D721Med (cell line): ENCODE results near the gene GOT1.

Experiments
- DNase-seq: peaks from one replicate; pipeline ENCODE4 v3.0.0; 2011; ENCODE audit warnings: low spot score; ENCODE audit not compliant: insufficient read length
- FAIRE-seq: peaks from 2 replicates; lab custom pipeline; 2011; peaks lifted over from hg19 to GRCh38; lab: Jason Lieb, UNC
- TF ChIP-seq, protein P1 (sequence below): IDR thresholded peaks from 2 replicates; pipeline ENCODE4 v1.5.1; 2012; ENCODE audit warnings: mild to moderate bottlenecking, control low read depth; ENCODE audit not compliant: insufficient read depth; ENCODE audit errors: missing control alignments

Gene GOT1

DNA sequence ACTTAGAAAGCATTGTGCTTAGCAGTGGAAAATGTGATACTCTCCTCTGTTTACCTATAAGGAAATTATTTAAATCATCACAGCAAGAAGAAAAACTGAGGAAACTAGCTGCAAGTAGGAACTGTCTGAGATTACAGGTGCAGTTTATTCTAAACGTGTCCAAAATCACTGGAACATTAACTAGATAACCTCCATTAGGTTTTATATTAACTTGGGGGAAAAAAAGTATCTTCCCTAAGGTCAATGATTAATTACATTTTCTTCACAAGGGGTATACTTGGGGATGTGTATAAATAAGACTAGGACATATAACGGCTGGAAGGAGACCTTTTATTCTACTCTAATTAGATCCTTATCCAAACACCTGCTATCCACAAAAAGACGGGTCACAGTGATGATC is 3.7 kb downstream of the GOT1 start:
- FAIRE-seq (no peak), DNase-seq (no peak)
- TF ChIP-seq, protein P1, sequence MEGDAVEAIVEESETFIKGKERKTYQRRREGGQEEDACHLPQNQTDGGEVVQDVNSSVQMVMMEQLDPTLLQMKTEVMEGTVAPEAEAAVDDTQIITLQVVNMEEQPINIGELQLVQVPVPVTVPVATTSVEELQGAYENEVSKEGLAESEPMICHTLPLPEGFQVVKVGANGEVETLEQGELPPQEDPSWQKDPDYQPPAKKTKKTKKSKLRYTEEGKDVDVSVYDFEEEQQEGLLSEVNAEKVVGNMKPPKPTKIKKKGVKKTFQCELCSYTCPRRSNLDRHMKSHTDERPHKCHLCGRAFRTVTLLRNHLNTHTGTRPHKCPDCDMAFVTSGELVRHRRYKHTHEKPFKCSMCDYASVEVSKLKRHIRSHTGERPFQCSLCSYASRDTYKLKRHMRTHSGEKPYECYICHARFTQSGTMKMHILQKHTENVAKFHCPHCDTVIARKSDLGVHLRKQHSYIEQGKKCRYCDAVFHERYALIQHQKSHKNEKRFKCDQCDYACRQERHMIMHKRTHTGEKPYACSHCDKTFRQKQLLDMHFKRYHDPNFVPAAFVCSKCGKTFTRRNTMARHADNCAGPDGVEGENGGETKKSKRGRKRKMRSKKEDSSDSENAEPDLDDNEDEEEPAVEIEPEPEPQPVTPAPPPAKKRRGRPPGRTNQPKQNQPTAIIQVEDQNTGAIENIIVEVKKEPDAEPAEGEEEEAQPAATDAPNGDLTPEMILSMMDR, result no peak

DNA sequence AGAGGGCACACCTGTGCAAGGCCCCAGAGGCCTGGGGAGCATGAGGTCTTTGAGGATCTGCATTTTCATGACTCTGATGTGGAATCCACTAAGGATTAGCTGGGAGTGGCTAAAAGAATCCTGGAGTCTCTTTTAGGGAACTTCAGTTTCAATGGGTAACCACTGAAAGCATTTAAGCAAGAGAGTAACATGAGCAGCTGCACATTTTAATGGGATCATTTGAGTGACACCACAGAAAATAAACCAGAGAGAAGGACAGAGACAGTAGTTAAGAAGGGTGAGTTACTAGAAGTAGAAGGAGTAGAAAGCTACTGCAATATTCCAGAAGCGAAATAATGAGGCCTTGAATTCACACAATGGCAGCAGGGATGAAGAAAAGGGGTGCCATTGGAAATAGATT is 5.2 kb downstream of the GOT1 start:
- TF ChIP-seq, protein P1, result no peak
- no peak for DNase-seq
- FAIRE-seq, result no peak

DNA sequence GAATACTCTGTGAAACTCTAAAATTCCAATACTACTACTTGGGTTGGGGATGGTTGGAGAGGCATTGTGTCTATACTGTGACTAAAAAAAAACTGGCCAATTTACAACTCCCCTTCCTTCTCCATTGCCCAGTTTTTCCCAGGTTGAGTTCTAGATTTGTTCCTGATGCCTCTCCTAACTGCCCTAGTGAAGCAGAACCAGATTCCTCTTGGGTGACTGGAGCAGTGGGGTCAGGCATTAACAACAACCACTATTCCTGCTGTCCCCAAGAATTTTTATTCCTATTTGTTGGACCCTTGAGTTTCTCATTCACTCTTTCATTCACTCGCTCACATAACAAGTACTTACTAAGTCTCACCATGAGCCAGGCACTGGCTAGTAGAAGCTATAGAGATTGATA is 5.8 kb downstream of the GOT1 start:
- TF ChIP-seq, protein P1, result no peak
- no peak for FAIRE-seq
- DNase-seq, result no peak

DNA sequence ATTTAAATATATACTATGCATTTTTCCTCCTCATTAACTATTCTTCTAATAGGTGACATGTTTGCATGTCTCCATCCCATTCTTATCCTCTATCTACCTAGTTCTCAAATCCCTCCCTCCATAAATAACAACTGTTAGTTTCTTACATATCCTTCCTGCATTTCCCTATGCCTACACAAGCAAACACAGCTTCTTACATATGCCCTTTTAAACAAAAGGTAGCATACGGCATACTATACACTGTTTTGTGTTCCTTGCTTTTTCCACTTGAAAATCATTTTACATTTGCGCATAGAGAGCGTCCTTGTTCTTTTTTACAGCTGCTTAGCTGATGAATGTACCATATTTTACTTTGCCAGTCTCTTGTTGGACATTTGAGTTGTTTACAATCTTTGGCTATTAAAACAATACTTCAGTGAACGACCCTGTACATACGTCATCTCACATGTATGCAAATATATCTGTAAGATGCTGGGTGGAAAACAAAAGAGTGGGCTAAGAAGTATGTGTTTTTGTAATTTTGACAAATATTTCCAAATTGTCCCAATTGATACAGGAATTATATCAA is 7.8 kb downstream of the GOT1 start:
- TF ChIP-seq, protein P1, result no peak
- no peak for DNase-seq
- FAIRE-seq, result no peak

DNA sequence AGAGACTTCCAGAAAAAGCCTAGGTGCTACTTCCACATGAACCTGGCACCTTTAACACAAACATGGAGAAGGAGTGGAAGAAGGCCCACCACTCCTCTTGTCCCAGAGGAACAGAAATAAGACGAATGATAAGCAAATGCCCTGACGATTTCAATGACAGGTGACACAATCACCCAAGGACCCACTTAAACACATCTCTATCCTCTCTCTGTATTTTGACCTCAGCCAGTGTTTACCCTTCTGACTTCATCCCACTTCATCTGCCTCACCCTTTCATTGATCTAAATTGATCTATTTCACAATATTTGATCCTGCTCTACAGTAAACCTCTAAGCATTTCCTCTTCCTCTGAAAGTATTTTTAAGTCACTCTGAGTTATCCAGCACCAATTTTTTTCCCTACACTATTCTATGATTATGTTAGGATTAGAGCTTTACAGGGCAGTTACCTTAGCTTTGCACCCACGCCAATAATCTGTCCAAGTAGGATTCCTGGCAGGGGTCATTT is 9.1 kb downstream of the GOT1 start:
- no peak for FAIRE-seq
- DNase-seq, result no peak
- TF ChIP-seq, protein P1, result no peak

DNA sequence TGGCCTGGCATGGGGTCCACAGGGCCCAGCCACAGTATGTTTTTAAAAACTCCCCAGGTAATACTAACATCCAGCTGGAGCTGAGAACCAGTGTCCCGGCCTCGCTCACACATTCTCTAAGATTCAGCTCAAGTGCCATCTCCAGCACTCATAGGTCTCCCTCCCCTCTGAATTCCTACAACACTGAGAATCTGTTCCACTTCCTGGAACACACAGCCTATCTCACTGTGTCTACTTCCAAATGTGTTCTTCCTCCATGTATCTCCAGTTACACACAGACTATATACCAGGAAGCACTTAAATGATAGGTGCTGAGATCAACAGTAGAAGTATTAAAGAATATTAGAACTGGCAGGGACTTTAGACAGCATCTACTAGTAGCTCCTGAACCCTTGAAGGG is 10.7 kb downstream of the GOT1 start:
- no peak for FAIRE-seq
- no peak for DNase-seq
- TF ChIP-seq, protein P1, result no peak

DNA sequence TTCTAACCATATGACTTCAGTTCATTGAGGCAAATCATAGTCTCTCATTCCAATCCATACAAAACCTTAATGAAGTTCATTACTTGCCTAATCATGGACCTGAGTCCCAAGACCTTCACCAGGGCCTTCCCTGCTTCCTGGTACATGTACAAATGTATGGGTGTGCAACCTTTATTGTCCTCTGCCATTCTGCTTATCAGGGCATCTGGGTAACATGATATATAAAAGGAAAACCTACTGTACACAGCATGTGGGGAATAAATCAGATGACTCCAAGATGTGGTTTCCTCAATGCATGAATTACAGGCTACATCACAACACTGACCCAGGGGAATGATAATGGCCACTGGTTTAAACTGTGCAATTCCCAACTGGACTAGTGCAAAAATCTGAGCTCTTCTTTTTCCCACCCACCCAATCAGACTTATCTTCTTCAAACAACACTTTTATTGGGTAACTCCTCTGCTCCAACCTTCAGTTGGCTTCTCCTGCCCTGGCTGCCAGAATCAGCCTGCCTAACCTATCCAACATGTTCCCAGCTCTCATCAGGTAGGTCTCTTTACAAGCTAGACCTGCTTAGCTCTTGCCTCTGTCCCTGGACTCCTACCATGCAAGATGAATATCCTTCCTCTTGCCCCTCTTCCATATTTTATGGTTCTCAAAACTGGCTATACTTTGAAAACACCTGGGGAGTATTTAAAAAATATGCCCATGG is 11.4 kb downstream of the GOT1 start:
- TF ChIP-seq, protein P1, result no peak
- DNase-seq, result no peak
- no peak for FAIRE-seq
